HG03354 (cell line): ENCODE measurements around the gene CDK8.

ENCODE experiments used
- ATAC-seq: cut with Tn5 transposase; IDR thresholded peaks from one replicate; pipeline ENCODE4 v1.9.1; 2021; ENCODE audit warnings: mild to moderate bottlenecking; ENCODE audit not compliant: unreplicated experiment, poor library complexity, severe bottlenecking

CDK8 gene

DNA sequence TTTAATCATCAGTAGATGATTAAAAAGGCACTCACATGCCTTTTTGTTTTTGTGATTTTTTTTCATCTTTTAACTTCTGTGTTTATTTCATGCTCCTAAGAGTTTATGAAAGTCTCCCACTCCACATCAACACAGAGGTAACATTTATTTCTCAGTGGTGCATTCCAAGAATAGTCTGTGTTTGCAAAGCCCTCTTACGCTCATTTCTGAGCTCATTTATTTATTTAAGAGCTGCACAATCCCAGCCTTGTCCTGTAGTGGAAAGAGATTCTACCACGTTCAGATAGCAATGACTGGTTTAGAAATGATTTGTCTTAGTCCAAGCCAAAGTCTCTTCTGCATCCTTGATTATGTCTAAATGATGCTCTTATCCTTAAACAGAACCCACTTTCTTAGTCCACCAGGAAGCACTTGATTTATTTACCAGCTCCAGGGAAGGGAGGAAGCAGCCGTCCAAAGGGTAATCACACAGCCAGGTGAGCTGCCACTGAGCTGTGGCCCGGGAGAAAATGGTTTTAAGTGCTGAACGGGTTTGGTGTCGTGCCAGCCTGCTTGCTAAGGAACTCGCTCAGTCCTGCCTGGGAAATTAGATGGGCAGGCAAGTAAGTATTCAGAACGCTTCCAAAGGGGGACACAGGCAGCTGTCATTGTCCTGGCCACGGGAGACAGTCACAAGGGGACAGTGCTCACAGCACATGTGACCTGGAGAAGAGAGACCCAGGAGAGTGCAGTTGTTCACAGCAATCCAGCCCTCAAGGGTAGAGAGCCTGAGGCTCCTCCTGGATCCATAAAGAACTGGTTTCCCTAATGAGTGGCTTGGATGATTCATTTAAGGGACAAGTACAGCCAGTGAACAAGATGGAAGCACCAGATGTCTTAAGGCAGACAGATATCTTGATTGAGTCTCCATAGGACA is 171.8 kb downstream of the CDK8 start:
- no peak for ATAC-seq

DNA sequence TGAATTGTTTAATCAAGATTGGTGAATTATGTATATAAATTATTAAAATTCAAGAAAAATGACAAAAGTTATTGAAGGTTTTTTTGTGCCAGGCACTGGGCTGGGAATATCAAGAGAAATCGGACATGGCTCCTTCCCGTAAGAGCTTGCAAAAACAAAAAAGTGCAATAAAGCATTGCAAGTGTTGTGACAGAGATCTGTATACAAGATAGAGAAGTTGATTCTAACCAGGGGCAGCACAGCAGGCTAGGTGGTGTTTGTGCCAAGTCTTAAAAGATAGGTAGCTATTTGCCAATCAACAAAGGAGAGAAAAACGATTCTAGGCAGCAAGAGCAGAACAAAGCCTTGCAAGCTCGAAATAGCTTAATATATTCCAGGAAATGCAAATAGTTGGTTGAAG is 179.8 kb downstream of the CDK8 start:
- ATAC-seq: no peak

DNA sequence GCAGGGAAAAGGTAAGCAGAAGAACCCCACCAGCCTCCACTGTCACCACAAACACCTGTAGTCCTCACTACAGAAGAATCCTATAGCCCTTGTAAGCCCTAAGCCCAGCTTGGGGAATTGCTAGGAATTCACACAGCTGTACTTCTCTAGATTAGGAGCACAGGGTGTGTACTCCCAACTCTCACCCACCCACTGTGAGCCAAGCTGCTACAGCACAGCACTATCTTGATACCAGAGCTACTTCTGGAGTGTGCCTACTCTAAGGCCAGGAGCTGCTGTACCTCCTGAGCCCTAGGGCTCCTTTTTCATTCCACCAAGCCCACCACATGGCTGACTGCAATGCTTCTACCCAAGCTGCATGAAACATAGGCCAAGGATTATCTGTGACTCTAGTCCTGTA is 181.2 kb downstream of the CDK8 start:
- no peak for ATAC-seq

DNA sequence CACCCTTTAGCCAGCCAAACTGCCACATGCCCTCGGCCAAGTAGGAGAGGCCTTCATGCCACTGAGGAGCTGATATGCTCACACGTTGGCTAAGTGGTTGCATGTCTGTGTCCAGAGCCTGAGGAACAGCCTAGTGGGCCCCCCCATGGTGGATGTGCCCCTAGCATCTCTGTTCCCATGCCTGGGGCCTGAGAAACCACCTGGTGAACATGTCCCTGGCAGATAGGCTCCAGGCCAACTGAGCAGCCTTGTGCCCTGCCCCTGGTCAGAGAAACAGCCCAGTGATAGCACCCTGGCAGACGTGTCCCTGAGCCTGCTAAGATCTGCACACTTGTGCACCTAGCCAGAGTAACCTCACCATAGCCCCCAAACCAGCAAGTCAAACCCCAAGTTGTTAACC is 181.7 kb downstream of the CDK8 start:
- no peak for ATAC-seq

DNA sequence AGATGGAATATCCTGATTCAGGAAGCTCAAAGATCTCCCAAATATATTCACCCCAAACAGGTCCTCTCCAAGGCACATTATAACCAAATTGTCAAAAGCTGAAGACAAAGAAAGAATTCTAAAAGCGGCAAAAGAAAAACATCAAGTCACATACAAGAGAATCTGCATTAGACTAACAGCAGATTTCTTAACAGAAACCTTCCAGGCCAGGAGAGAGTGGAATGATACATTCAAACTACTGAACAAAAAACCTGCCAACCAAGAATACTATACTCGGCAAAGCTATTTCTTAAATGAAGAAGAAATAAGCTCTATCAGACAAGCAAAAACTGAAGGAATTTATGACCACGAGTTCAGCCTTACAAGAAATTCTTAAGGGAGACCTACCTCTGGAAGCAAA is 183.0 kb downstream of the CDK8 start:
- ATAC-seq: no peak

DNA sequence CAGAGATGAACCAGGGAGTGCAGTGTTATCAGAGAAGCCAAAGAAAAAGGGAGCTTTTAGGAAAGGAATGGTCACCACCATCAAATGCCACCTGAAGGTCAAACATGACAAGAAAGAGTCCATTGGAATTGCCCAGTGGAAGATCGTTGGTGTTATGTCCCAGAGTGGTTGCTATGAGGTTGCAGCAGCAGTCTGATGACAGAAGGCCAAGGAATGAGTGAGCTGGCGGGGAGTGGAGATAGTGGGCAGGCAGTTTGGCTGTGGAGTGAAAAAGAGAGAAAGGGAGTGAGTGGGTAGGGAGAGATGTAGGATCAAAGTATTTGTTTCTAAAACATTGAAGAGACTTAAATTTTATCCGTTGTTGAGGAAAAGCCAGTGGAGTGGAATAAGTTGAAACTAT is 186.2 kb downstream of the CDK8 start:
- no peak for ATAC-seq

DNA sequence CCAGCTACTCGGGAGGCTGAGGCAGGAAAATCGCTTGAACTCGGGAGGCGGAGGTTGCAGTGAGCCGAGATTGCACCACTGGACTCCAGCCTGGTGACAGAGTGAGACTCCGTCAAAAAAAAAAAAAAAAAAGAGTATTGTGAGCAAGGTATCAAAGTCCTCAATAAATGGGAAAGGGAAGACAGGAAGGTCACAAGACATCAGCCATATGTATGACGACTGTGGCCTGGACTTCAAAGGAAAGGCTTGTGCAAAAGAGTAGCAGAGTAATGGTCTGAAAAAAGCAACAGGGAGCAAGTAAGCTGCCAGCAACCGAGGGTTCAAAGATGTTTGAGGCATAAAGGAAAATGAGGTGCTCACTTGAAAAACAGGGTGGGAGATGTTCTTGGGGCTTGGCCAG is 187.5 kb downstream of the CDK8 start:
- no peak for ATAC-seq

DNA sequence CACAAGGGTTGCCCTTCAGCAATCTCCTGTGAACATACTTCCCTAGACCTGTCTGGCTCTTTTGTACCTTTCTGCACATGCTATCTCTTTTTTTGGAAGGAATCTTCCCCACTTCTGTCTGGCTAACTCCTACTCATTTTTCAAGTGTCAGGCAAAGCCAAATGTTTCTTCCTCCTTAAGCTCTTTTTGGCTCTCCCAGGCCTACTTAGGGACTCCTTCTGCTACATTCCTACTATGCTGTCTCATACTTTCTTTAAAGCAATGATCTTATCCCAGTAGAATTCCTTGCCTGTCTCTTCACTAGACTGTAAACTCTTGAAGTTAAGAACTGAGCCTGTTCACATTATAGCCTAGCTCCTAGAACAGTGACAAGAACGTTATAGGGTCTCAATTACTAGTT is 188.6 kb downstream of the CDK8 start:
- no peak for ATAC-seq

DNA sequence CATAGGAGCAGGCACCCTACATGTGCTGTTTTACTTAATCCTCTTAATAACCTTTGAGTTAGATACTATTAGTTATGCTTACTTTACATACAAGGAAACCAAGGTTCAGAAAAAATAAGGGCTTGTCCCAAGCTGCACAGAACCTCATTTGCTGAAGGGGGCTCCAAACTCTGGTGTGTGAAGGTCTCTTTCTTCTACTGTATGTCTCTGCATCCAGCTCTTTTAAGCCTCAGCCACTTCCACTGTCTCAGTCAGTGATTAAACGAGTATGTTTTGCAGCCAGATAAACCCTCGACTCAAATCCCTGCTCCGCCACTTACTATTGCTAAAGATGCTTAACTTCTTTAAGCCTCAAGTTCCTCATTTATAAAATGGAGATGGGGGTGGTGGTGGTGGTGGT is 191.2 kb downstream of the CDK8 start:
- ATAC-seq: no peak

DNA sequence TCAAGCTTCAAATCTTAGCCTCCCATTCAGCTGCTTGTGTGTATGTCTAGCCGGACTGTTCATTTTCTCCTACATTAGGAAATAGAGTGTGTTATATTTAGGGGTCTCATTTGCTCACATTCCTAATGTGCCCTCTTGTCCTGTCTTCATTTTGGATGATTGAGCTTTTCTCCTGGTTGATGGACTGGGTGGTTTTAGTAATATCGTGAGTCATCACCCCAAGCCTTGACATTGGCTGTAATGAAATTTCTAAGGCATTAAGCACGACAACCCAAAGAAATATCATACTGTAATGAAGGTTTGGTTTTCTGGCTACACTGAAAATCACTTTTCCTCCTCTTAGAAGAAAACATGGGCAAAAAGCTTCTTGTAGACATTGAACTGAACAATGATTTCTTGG is 192.8 kb downstream of the CDK8 start:
- ATAC-seq: no peak

DNA sequence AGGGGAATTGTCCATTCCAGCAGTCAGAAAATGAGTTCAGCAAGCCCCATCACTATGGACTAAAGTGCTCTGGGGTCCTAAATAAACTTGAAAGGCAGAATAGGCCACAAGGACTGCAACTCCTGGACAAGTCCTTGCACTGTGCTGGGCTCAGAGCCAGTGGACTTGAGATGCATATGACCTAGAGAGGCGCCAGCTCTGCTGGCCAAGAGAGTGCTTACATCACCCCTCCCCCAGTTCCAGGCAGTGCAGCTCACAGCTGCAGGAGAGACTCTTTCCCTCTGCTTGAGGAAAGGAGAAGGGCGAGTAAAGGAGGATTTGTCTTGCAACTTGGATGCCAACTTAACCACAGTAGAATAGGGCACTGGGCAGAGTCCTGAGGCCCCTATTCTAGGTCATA is 194.1 kb downstream of the CDK8 start:
- ATAC-seq: no peak

DNA sequence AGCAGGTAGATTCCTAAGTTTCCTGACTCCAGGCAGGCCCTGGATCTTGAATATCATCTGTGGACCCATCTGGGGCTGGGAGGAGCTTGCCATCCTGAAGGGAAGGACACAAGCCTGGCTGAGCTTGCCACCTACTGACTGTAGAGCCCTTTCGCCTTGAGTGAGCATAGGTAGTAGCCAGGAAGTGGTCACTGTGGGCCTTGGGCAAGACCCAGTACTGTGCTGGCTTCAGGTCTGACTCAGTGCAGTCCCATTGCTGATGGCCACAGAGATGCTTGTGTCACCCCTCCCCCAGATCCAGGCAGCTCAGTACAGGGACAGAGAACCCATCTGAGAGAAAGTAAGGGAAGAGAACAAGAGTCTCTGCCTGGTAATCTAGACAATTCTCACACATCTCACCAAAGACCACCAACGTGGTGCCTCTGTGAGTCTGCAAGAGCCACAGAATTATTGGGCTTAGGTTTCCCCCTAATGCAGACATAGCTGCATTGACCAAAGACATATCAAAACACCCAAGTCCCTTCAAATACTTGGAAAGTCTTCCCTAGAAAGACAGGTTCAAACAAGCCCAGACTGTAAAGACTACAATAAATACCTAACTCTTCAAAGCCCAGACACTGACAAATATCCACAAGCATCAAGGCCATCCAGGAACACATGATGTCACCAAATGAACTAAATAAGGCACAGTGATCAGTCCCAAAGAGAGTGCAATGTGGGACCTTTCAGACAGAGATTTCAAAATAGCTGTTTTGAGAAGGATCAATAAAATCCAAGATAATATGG is 195.3 kb downstream of the CDK8 start:
- ATAC-seq: no peak
